Body of pancreas (tissue), 4 donors: ENCODE measurements around the gene ATP6V1B1.

ENCODE experiments used
- CTCF ChIP-seq, 7 experiments: fragments of 450-650 bp in 4 of 7; fragments of 200-600 bp in 3 of 7; sonication (generic) in 3 of 7; IDR thresholded peaks; one replicate each; pipeline ENCODE4 v1.5.1; 2016 to 2019; ENCODE audit warnings: antibody characterized with exemption in 7 of 7
- POLR2A ChIP-seq, 3 donors: fragments of 450-650 bp; IDR thresholded peaks; one replicate each; pipeline ENCODE4 v1.6.1; 2016; ENCODE audit warnings: antibody characterized with exemption in 3 of 3, mild to moderate bottlenecking in 2 of 3

GRCh38 chr2:70949086-70949485, 13.4 kb downstream of the ATP6V1B1 start:
- no peak for TF ChIP-seq CTCF (IDR thresholded peaks at IDR 0.05)
- no peak for TF ChIP-seq POLR2A (IDR thresholded peaks at IDR 0.05)
